ENCODE data around the gene ADAMTS3.

DNA sequence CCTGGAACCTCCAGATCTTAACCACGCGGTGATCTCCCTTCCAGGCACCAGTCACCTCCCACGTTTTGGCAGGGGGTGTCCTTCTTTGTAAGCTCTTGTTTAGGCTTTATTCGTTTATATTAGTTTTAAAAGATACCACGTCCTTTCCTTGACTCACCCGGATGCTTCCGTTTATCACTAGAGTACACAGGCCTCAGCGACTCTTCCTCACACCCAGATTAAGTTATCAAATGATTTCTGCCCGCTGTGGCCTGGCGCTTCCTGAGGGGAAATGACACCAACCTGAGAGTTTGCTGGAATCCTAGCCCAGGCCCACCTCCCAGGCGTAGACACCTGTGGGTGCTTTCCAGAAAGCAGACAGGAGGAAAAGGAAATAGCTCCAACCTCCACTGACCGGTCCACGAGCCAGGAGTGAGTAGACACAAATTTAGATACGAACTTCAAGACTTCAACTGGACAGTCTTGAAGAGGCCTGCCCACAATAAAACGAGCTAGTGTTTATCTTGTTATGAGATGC, 756 bp upstream of the ADAMTS3 start:
- TF ChIP-seq CTCF (IDR thresholded peaks at IDR 0.05), result no peak
- TF ChIP-seq POLR2A (IDR thresholded peaks at IDR 0.05), result no peak
